H1 (cell line): Measurements from ENCODE around the gene VDR. TPM values are rescaled to one million over a fixed set of nuclear protein-coding genes. Genes with fewer than 3 reads are reported as not detected.

Source experiments
- CTCF ChIA-PET: fragments of 300-600 bp; sonication (Branson Sonifier 250); formaldehyde crosslinking; loops from one replicate; lab custom pipeline; 2021; ENCODE audit not compliant: partially characterized antibody; lab: Charles Lee
- POLR2A ChIA-PET: fragments of 300-600 bp; sonication (Branson Sonifier 250); formaldehyde crosslinking; loops from one replicate; lab custom pipeline; 2021; ENCODE audit warnings: inconsistent platforms; ENCODE audit not compliant: partially characterized antibody; lab: Charles Lee
- DNase-seq, 2 experiments: peaks; one replicate each; pipeline versions ENCODE4 v3.0.0 to v3.0.0-alpha.2; 2010 to 2022; ENCODE audit warnings: low spot score in 2 of 2, low read depth in 1 of 2, mixed read lengths in 1 of 2
- FAIRE-seq: peaks from 2 replicates; lab custom pipeline; 2011; peaks lifted over from hg19 to GRCh38; lab: Jason Lieb, UNC
- H2AFZ ChIP-seq: 2 replicates; pipeline ENCODE4 v1.8.1; 2012; ENCODE audit warnings: low read length, inconsistent platforms
- H2AK5ac ChIP-seq: 2 replicates; pipeline ENCODE4 v1.6.1; 2013; ENCODE audit warnings: low read depth, low read length
- H2BK120ac ChIP-seq: replicated peaks from 2 replicates; pipeline ENCODE3; 2013; ENCODE audit warnings: low read depth, low read length, inconsistent platforms
- H2BK12ac ChIP-seq: 2 replicates; pipeline ENCODE4 v1.6.1; 2013; ENCODE audit warnings: low read depth, low read length
- H2BK15ac ChIP-seq: 2 replicates; pipeline ENCODE4 v1.6.1; 2013; ENCODE audit warnings: low read length
- H2BK20ac ChIP-seq: 2 replicates; pipeline ENCODE4 v1.6.1; 2013; ENCODE audit warnings: low read length
- H2BK5ac ChIP-seq: 2 replicates; pipeline ENCODE4 v1.6.1; 2013; ENCODE audit warnings: low read depth, low read length
- H3K14ac ChIP-seq: 2 replicates; pipeline ENCODE4 v1.6.1; 2013; ENCODE audit warnings: inconsistent platforms; ENCODE audit not compliant: insufficient read length
- H3K18ac ChIP-seq: 2 replicates; pipeline ENCODE4 v1.6.1; 2013; ENCODE audit warnings: low read length; ENCODE audit errors: extremely low read depth
- H3K23ac ChIP-seq: 2 replicates; pipeline ENCODE4 v1.6.1; 2013; ENCODE audit warnings: inconsistent platforms; ENCODE audit not compliant: insufficient read length
- H3K23me2 ChIP-seq: 2 replicates; pipeline ENCODE4 v1.6.1; 2013; ENCODE audit warnings: low read depth, low read length
- H3K27ac ChIP-seq: 2 replicates; pipeline ENCODE4 v1.6.1; 2011; ENCODE audit warnings: low read depth, low read length, inconsistent platforms
- H3K27me3 ChIP-seq, 4 experiments: replicated peaks in 1 of 4; 1 replicate in 1 of 4; 2 replicates in 3 of 4; pipeline versions ENCODE4 v1.6.1 to v1.8.1; 2011 to 2013; ENCODE audit warnings: low read length in 3 of 4, mild to moderate bottlenecking in 3 of 4, inconsistent platforms in 2 of 4, mixed read lengths in 2 of 4, moderate library complexity in 1 of 4; ENCODE audit not compliant: control insufficient read depth in 3 of 4, insufficient read depth in 3 of 4; ENCODE audit errors: extremely low read depth in 1 of 4
- H3K36me3 ChIP-seq, 4 experiments: 2 replicates each; pipeline versions ENCODE4 v1.6.1 to v1.8.1; 2011 to 2013; ENCODE audit warnings: mild to moderate bottlenecking in 4 of 4, low read length in 3 of 4, moderate library complexity in 2 of 4, control low read depth in 1 of 4, inconsistent platforms in 1 of 4; ENCODE audit not compliant: insufficient read depth in 4 of 4, control insufficient read depth in 2 of 4
- H3K4ac ChIP-seq: replicated peaks from 2 replicates; pipeline ENCODE3; 2013; ENCODE audit warnings: low read length, low read depth, mixed read lengths, inconsistent platforms; ENCODE audit not compliant: insufficient read length
- H3K4me1 ChIP-seq, 4 experiments: replicated peaks in 1 of 4; 1 replicate in 1 of 4; 2 replicates in 3 of 4; pipeline versions ENCODE4 v1.6.1 to v1.8.1; 2011 to 2013; ENCODE audit warnings: low read length in 3 of 4, inconsistent platforms in 2 of 4, mixed read lengths in 1 of 4; ENCODE audit not compliant: insufficient read depth in 4 of 4, control insufficient read depth in 3 of 4
- H3K4me2 ChIP-seq, 2 experiments: 2 replicates each; pipeline versions ENCODE4 v1.6.1 to v1.8.1; 2011 to 2013; ENCODE audit warnings: low read depth in 2 of 2, low read length in 2 of 2, control low read depth in 1 of 2, inconsistent platforms in 1 of 2, mild to moderate bottlenecking in 1 of 2; ENCODE audit not compliant: insufficient read depth in 1 of 2
- H3K4me3 ChIP-seq, 4 experiments: fragments of 200-600, 300-600 bp in 1 of 4; sonication (generic), shearing (Covaris generic), sonication (Bioruptor Twin) in 1 of 4; 2 replicates each; pipeline versions ENCODE4 v1.5.1 to v1.8.1; 2011 to 2016; ENCODE audit warnings: low read length in 4 of 4, low read depth in 3 of 4, control low read depth in 2 of 4, inconsistent platforms in 2 of 4, mild to moderate bottlenecking in 2 of 4, mixed read lengths in 1 of 4, moderate library complexity in 1 of 4; ENCODE audit not compliant: insufficient read depth in 2 of 4; ENCODE audit errors: extremely low read depth in 1 of 4
- H3K56ac ChIP-seq: replicated peaks from 2 replicates; pipeline ENCODE3; 2013; ENCODE audit warnings: low read depth, mild to moderate bottlenecking, mixed read lengths, low read length, inconsistent platforms; ENCODE audit not compliant: insufficient read length
- H3K79me1 ChIP-seq: 2 replicates; pipeline ENCODE4 v1.6.1; 2013; ENCODE audit warnings: low read depth, low read length, control low read depth
- H3K79me2 ChIP-seq, 2 experiments: 2 replicates each; pipeline versions ENCODE4 v1.6.1 to v1.8.1; 2012 to 2013; ENCODE audit warnings: low read length in 2 of 2, mild to moderate bottlenecking in 2 of 2, inconsistent platforms in 1 of 2; ENCODE audit not compliant: insufficient read depth in 2 of 2, control insufficient read depth in 1 of 2
- H3K9ac ChIP-seq, 4 experiments: replicated peaks in 1 of 4; 1 replicate in 1 of 4; 2 replicates in 3 of 4; pipeline versions ENCODE4 v1.6.1 to v1.8.1; 2011 to 2013; ENCODE audit warnings: low read depth in 3 of 4, low read length in 3 of 4, control low read depth in 2 of 4, mild to moderate bottlenecking in 2 of 4, moderate library complexity in 2 of 4, inconsistent platforms in 1 of 4; ENCODE audit errors: extremely low read depth in 1 of 4
- H3K9me3 ChIP-seq, 2 experiments: 2 replicates each; pipeline versions ENCODE4 v1.6.1 to v1.8.1; 2012 to 2013; ENCODE audit warnings: mild to moderate bottlenecking in 2 of 2, moderate library complexity in 2 of 2, control low read depth in 1 of 2, inconsistent platforms in 1 of 2, low read depth in 1 of 2, low read length in 1 of 2, mixed read lengths in 1 of 2; ENCODE audit not compliant: insufficient read depth in 2 of 2
- H4K20me1 ChIP-seq, 2 experiments: replicated peaks in 1 of 2; 2 replicates each; pipeline versions ENCODE3 to v1.8.1; 2011 to 2013; ENCODE audit warnings: inconsistent platforms in 2 of 2, low read length in 2 of 2, mild to moderate bottlenecking in 1 of 2; ENCODE audit not compliant: insufficient read depth in 2 of 2, control insufficient read depth in 1 of 2
- H4K5ac ChIP-seq: 2 replicates; pipeline ENCODE4 v1.6.1; 2013; ENCODE audit warnings: low read length, low read depth, mixed read lengths, inconsistent platforms; ENCODE audit not compliant: insufficient read length
- H4K8ac ChIP-seq: 2 replicates; pipeline ENCODE4 v1.8.0; 2013; ENCODE audit warnings: mild to moderate bottlenecking, moderate library complexity, low read length, inconsistent platforms; ENCODE audit not compliant: insufficient read depth; ENCODE audit errors: extremely low read depth
- H4K91ac ChIP-seq: replicated peaks from 2 replicates; pipeline ENCODE3; 2013; ENCODE audit warnings: low read length, mixed read lengths, inconsistent platforms; ENCODE audit not compliant: insufficient read length
- ASH2L ChIP-seq: fragments of 200-600, 300-600 bp; sonication (generic); IDR thresholded peaks from one replicate; pipeline ENCODE4 v1.7.1; 2017; ENCODE audit warnings: low read length
- BCL11A ChIP-seq, 2 experiments: IDR thresholded peaks; one replicate each; pipeline ENCODE4 v1.6.1; 2011; ENCODE audit warnings: low read depth in 2 of 2, low read length in 2 of 2, mild to moderate bottlenecking in 2 of 2
- HDAC6 ChIP-seq: IDR thresholded peaks from one replicate; pipeline ENCODE4 v1.7.1; 2012; ENCODE audit warnings: low read depth, mild to moderate bottlenecking, inconsistent platforms, low read length, moderate library complexity
- POLR2A ChIP-seq, 2 experiments: IDR thresholded peaks; 1 replicate in 1 of 2; 2 replicates in 1 of 2; pipeline ENCODE4 v1.6.1; 2011; ENCODE audit warnings: low read depth in 2 of 2, low read length in 2 of 2, mild to moderate bottlenecking in 2 of 2; ENCODE audit errors: control extremely low read depth in 1 of 2
- RFX5 ChIP-seq: IDR thresholded peaks from 2 replicates; pipeline ENCODE4 v1.6.1; 2011; ENCODE audit warnings: low read depth, low read length, improper control_type of control experiment, borderline replicate concordance
- RXRA ChIP-seq: IDR thresholded peaks from 2 replicates; pipeline ENCODE4 v1.6.1; 2011; ENCODE audit warnings: low read depth, mild to moderate bottlenecking, low read length, moderate library complexity; ENCODE audit not compliant: insufficient read depth
- TAF1 ChIP-seq: IDR thresholded peaks from 2 replicates; pipeline ENCODE4 v1.6.1; 2011; ENCODE audit warnings: mild to moderate bottlenecking, low read depth, low read length
- YY1 ChIP-seq: IDR thresholded peaks from 2 replicates; pipeline ENCODE4 v1.6.1; 2011; ENCODE audit warnings: low read depth, mild to moderate bottlenecking, low read length
- ZNF274 ChIP-seq: IDR thresholded peaks from 2 replicates; pipeline ENCODE4 v1.7.0; 2012; ENCODE audit warnings: low read length, borderline replicate concordance; ENCODE audit errors: extremely low read depth
- WGBS, 2 experiments: shearing (Covaris generic) in 1 of 2; methylation state at CpG; one replicate each; pipeline versions ENCODE4 v1.1.6 to v1.1.7; 2013 to 2015; ENCODE audit warnings: low lambda C conversion rate in 2 of 2, mixed read lengths in 2 of 2, inconsistent platforms in 1 of 2, low coverage in 1 of 2, missing lambda C conversion rate in 1 of 2; ENCODE audit not compliant: insufficient replicate concordance in 2 of 2, insufficient coverage in 1 of 2, insufficient read length in 1 of 2; ENCODE audit errors: extremely low coverage in 1 of 2, missing lambda C conversion rate in 1 of 2; 5-methylcytosine and 5-hydroxymethylcytosine counted together
- polyA plus RNA-seq, 7 experiments: library from polyadenylated mRNA; depleted of rRNA in 3 of 7; stranded (reverse) in 5 of 7; unstranded in 2 of 7; fragments of >200 nt in 5 of 7; fragments of 200-250 nt in 2 of 7; gene quantifications; 1 replicate in 5 of 7; 2 replicates in 1 of 7; 4 replicates in 1 of 7; pipeline versions ENCODE4 v1.2.1 to v1.2.3, GENCODE V29; 2011 to 2013; ENCODE audit warnings: missing spikeins in 2 of 7, mixed read lengths in 2 of 7
- total RNA-seq: library from RNA; stranded (reverse); fragmentation: NEBNext Ultra II Directional; extraction: Animal tissue kit (Norgen Biotek cat#: 25700); gene quantifications from 2 replicates; pipeline ENCODE4 v1.2.1, GENCODE V29; 2021
- TF ChIP-seq, protein P1 (sequence below): IDR thresholded peaks from 2 replicates; pipeline ENCODE4 v1.6.1; 2012; ENCODE audit warnings: low read length, inconsistent platforms
- TF ChIP-seq, protein P2 (sequence below): IDR thresholded peaks from 2 replicates; pipeline ENCODE4 v1.6.1; 2011; ENCODE audit warnings: low read length, improper control_type of control experiment

VDR gene
- total and polyA plus RNA-seq, 2 of the 8 experiments (the other 6 are each of a cell fraction or from before 2014, with no cell fraction given) = 0.44 to 0.65 TPM

DNA sequence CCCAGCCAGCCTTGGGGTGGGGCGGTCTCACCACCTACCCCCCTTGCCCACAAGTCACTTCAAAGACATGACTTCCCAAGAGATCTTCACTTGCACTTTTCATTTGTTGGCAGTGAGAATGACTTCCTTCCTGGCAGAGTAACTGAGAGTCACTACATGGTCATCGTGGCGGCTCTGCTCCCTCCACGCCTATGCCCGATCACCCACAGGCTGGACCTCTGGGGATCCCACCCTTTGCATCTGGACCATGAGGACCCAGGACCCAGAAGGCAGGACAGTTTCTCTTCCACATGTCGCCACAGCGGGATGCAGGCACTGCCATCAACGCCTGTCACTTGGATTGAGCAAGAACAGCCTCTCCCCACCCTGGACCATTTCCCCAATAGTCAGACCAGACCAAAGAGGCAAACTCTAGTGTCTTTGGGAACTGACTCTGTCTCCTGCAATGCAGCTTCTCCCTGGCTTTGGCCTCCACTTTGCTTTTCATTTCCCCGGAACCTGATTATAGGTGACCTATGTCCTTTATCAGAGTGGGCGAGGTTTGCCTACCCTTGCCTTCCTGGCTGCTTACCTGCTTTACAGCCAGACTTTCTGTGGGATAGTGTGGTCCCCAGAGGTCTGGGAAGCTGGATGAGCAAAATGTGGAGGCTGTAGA lies 3.6 kb downstream of the VDR start:
- H2AFZ ChIP-seq = no peak overlapping the region
- ChIA-PET CTCF (interaction anchor here (0.6 to 5.4 kb wide), 10 partner anchors 10 to 660 kb away, joined by 3 to 37 read pairs (median 4); partner anchors contain the start of gene TMEM106C), POLR2A (no interaction called here)
- no peak overlapping the region for H3K4me2 ChIP-seq
- H4K8ac ChIP-seq = no peak overlapping the region
- no peak overlapping the region for H3K23ac ChIP-seq
- no peak overlapping the region for H2BK120ac ChIP-seq
- no peak overlapping the region for H4K5ac ChIP-seq
- H3K27me3 ChIP-seq = peaks cover 3 to 46% (median 31%) of the 10 kb centered on the region in 4 experiments
- no peaks in the 10 kb centered on the region for H3K9me3 ChIP-seq
- no peak overlapping the region for H3K56ac ChIP-seq
- H3K79me1 ChIP-seq = no peaks in the 10 kb centered on the region
- FAIRE-seq (no peak), DNase-seq (no peak)
- H3K79me2 ChIP-seq = no peaks in the 10 kb centered on the region
- TF ChIP-seq RXRA (no peak), BCL11A (IDR thresholded peaks at IDR 0.05; ENCODE audit: low read depth in 2 of 2, low read length in 2 of 2) (no peak), TAF1 (no peak), POLR2A (IDR thresholded peaks at IDR 0.05; ENCODE audit: control extremely low read depth in 1 of 2, low read depth in 2 of 2, low read length in 2 of 2) (no peak), HDAC6 (no peak), ZNF274 (no peak), RFX5 (no peak), ASH2L (no peak), YY1 (no peak)
- TF ChIP-seq, protein P1, sequence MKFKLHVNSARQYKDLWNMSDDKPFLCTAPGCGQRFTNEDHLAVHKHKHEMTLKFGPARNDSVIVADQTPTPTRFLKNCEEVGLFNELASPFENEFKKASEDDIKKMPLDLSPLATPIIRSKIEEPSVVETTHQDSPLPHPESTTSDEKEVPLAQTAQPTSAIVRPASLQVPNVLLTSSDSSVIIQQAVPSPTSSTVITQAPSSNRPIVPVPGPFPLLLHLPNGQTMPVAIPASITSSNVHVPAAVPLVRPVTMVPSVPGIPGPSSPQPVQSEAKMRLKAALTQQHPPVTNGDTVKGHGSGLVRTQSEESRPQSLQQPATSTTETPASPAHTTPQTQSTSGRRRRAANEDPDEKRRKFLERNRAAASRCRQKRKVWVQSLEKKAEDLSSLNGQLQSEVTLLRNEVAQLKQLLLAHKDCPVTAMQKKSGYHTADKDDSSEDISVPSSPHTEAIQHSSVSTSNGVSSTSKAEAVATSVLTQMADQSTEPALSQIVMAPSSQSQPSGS = no peak
- TF ChIP-seq, protein P2, sequence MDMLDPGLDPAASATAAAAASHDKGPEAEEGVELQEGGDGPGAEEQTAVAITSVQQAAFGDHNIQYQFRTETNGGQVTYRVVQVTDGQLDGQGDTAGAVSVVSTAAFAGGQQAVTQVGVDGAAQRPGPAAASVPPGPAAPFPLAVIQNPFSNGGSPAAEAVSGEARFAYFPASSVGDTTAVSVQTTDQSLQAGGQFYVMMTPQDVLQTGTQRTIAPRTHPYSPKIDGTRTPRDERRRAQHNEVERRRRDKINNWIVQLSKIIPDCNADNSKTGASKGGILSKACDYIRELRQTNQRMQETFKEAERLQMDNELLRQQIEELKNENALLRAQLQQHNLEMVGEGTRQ = no peak
- H3K23me2 ChIP-seq = peaks cover 11% of the 10 kb centered on the region
- H3K4ac ChIP-seq = no peak overlapping the region
- no peak overlapping the region for H2BK12ac ChIP-seq
- WGBS, 2 experiments = 82% methylated on average over 10 of the region's 10 CpGs; no CpG with 5 or more reads in 1 of the 2 experiments
- H2BK20ac ChIP-seq = no peak overlapping the region
- no peak overlapping the region for H3K9ac ChIP-seq
- H2BK15ac ChIP-seq = no peak overlapping the region
- no peak overlapping the region for H2AK5ac ChIP-seq
- H3K18ac ChIP-seq = no peak overlapping the region
- H3K36me3 ChIP-seq = no peaks in the 10 kb centered on the region
- peaks cover 0 to 9% (median 5%) of the 10 kb centered on the region in 4 experiments; a peak in 4 of 7 replicates for H3K4me1 ChIP-seq
- no peak overlapping the region for H2BK5ac ChIP-seq
- no peak overlapping the region for H3K4me3 ChIP-seq
- H3K14ac ChIP-seq = no peak overlapping the region
- no peak overlapping the region for H3K27ac ChIP-seq
- no peak overlapping the region for H4K91ac ChIP-seq
- no peaks in the 10 kb centered on the region for H4K20me1 ChIP-seq
